Central memory CD4-positive, alpha-beta T cell (primary cell): ENCODE data around the gene INPP4B.

ENCODE experiments used
- DNase-seq: peaks from one replicate; pipeline ENCODE4 v3.0.0; 2022

INPP4B gene

DNA sequence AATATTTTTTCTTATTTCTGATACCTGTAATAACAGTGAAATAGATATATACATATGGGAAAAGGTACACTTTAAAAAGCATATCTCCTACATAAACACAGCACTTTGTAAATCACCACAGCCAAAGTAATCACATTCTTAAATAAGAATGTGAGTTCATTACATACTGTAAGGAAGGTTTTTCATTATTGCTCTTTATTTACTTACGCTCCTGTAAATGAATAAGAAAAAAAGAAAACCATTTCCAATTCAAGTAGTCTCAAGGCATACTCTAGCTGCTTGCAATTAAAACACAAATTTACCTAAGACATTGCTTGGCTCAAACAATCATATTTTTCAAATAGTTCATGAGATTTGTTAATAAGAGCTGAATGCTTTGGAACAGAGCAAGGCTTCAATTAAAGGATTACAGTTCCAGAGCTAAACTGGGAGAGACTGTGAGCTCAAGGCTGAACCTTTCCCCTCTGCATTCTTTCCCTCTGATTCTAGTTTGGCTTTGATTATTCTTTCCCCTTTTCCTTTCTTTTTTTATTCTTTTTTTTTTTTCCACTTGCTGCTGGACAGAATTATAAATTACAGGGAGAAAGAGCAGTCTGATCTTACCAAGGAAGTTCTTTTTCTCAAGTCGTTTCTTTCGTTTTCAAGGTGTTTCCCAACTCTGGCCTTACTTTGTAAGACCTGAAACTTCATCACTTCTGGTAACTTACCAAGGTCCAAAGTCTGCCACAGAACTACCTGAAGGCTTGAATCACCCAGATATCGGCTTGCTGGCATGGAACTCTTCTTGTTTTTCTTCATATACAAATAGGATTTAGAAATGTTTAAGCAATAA lies 278.3 kb downstream of the INPP4B start:
- DNase-seq, result no peak

DNA sequence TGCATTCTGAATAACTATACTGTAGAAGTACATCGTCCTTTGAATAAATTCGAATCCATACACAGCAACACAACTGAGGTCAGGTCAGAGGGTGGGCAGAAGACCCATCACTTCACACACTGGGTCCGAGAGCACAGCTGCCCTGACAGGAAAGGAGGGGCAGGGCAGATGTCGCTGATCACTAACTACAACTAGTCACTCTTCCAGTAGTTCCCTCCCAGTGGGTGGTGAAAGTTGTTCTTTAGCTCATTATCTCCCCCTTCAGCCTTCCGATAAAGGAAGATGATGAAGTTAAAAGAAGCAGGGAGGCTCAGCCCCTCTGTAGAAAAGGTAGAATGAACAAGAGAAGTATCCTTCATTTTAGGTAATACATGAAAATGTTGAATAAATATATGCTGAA lies 278.9 kb downstream of the INPP4B start:
- peak; percentile 68 for DNase-seq

- DNase-seq, result peak; percentile 26
Observed at GRCh38 chr4:142566777-142567176, 279.3 kb downstream of the INPP4B start.

DNA sequence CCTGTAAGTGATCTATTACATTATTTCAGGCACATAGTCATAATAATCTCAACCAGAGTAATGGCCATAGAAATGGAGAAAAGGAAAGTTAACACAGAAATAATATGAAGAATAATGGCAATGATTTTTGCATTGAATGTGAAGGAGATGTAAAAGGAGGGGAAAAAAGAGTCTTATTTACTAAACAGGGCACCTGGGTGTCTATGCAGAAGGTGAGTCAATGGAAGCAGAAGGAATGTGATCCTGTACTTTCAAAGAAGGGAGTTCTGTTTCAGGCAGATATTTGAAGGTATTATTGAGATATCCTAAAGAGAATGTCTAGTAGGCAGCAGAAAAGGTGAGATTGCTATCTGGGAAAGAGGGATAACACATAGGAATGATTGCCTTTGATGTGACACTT lies 279.9 kb downstream of the INPP4B start:
- no peak for DNase-seq

GRCh38 chr4:142565771-142566170 lies 280.3 kb downstream of the INPP4B start:
- peak; percentile 70 for DNase-seq

GRCh38 chr4:142563682-142564291 lies 282.3 kb downstream of the INPP4B start:
- DNase-seq, result no peak

- no peak for DNase-seq
Observed at GRCh38 chr4:142559986-142560385, 286.1 kb downstream of the INPP4B start.

DNA sequence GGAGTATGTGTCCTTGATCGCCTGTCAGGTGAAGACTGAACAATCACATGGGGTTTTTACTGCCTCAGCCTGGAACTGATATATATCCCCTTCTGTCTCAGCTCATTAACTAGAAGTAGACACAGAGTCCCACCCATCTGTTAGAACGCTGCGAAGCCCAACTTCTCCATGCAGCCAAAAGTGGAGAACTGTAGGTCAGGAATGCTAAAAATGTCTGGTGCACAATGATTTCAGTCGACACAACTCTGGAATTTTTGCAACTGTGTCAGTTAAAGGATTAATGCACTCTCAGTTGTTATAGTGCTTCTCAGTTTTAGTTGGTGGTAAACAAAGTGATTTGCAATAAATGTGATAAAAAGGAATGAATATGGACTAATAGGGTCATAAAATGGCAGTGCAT lies 287.2 kb downstream of the INPP4B start:
- DNase-seq, result no peak

DNA sequence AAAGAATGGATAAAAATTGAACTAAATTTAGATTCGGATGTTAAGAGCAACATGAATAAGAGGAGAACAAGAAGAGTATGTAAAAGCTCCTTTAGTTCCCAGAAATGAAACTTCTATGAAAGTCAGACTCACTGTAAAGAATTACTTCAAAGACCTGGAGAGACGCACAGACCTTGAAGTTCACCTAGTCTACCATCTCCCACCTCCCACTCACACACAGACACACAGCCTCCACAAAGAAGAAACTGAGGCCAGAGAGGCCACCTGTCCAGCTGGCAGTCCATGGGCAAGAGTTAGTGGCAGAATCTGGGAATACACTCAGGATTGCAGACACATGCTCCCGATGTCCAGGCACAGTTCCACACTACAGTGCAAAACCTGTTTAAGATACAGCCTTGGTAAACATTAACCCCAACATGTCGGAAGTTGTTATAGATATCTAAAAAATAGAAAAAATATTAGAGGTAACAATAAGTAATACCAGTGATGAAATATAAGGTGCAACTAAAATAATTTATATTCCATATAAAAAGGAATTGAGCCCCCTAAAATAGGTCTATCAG lies 288.8 kb downstream of the INPP4B start:
- DNase-seq, result no peak

- DNase-seq, result no peak
Observed at GRCh38 chr4:142556570-142557238, 289.4 kb downstream of the INPP4B start.

DNA sequence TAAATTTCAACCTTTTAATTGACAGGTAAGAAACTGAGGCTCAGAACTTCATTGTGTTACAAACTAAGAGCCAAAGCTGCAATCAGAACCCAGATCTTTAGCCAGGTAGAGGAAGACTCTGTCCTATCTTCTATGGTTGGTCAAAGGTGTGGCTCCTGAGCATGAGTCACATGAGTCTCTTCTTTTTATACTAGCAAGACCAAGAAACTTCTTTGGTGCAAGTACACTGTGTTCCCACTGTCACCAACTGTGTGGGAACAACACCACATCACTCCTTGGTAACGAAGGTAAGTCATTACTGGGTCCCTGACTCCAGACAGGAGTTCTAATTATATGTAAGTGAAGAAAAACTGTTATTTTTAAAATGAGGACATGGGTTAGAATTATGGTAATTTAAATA lies 290.1 kb downstream of the INPP4B start:
- no peak for DNase-seq

DNA sequence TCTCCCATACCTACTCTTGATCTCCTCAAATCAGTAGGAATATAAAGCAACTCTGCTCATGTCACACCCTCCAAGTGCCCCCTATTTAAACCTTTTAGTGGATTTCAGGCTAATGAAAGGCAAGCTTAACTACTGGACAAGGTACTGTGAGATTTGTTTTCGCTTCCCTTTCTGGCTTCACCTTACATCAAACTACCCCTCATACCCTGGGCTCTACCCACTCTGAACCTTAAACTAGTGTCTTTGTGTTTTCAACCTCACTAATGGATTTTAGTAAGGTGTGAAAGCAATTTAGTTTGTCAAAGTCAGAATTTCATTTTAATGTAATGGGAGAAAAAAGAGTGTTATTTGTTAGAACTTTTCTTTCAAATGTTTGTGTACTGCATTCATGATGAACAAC lies 291.7 kb downstream of the INPP4B start:
- no peak for DNase-seq

DNA sequence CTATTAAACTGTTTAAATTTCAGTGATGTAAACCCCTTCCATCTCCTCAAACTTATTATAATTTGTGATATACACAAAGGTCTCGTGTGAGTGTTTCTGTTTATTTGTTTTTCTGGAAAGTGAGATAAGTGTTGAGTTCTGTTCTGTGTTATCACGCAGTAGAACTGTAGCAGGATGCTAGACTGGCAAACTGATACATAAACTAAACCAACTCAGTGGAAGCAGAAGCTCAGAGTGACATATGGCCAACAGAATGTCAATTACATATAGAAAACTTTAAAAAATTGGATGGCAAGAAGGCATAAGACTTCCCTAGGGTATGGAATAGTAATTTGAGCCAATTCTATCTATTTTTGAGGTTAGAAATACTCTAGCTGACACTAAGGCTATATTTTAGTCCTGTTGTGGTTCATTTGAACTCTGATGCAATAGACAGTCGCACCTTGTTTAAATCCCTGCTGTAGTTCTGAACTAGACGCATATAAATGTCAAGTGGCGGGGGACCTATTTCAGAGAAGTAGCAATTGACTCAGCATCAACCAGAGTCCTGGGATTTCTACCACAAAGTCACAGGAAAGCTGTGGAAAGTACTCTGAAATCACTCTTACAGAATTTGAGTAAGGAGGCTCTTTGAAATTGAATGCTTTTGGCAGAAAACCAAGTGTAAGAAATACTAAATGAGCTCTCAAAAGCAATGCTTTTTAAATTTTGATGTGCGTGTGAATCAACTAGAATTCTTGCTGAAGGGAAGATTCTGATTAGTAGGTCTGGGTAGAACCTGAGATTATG lies 294.4 kb downstream of the INPP4B start:
- no peak for DNase-seq

- DNase-seq, result no peak
Observed at GRCh38 chr4:142550965-142551364, 295.1 kb downstream of the INPP4B start.

DNA sequence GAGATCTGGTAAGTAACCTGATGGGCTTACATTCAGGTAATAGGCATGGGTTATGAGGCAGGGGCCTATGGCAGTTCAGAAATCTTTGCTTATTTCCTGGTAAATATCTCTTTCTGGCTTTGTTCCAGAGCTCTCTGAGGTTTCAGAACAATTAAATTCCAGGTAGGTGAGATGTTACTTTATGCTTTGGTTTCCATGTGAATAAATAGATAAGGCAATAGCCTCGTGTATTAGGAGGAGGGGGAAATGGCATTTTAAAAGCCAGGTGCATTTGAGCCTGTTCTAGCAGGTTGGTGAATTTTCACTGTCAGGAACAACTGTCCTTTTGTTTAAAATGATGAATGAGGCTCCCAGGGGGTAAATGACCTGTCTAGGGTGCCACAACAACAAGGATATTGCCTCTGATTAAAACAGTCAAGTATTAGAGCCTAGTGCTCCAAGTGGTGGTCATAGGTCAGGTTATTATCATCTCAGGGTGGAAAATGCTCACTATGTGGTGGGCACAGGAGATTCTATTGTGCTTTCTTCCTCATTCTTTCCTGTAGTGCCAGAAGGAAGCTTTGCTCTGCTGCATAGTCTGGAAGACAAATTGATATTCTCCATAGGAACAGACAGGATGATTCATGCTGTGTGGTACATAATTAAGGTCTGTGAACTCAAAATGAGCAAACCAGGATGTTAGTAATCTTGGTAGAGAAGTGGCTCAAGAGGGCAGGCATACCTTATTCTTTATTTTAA lies 296.2 kb downstream of the INPP4B start:
- DNase-seq, result no peak

- no peak for DNase-seq
Observed at GRCh38 chr4:142549248-142549647, 296.9 kb downstream of the INPP4B start.

- no peak for DNase-seq
Observed at GRCh38 chr4:142548491-142548890, 297.6 kb downstream of the INPP4B start.

- DNase-seq, result no peak
Observed at GRCh38 chr4:142547974-142548373, 298.1 kb downstream of the INPP4B start.

DNA sequence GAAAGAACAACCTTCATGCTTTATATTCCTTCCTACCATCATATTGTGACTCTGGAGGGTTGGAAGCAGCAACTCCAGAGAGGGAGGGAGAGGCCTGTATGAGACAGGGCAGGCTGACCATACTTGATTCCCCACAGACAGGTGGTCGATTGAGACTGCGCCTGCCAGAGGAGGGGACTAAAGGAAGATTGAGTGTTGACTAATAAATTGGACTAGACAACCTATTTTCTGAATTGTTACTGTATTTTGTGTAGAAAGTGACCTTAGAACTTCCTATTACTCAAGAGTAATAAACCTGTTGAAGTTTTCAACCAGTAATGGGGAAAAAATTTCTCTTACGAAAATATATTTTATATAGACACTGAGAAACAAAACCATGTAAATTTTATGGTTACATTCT lies 301.5 kb downstream of the INPP4B start:
- no peak for DNase-seq

DNA sequence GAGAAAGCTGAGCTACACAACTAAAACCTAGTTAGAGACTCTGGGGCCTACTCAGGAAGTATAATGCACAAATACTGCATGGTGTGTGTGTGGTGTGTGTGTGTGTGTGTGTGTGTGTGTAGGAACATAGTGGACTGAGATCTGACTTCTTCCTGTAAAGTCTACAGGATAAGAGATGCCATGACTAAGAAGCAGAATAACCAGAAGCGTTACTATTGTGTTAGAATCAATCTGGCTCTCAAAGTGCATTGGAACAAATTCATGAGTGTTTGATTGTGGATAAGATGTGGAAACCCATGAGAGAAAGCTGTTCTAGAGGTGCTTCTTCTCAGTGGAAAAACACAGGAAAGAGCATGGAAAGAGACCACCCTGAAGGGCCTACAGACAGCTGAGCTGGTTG lies 302.1 kb downstream of the INPP4B start:
- DNase-seq, result no peak

GRCh38 chr4:142540483-142540804 lies 305.7 kb downstream of the INPP4B start:
- DNase-seq, result no peak

DNA sequence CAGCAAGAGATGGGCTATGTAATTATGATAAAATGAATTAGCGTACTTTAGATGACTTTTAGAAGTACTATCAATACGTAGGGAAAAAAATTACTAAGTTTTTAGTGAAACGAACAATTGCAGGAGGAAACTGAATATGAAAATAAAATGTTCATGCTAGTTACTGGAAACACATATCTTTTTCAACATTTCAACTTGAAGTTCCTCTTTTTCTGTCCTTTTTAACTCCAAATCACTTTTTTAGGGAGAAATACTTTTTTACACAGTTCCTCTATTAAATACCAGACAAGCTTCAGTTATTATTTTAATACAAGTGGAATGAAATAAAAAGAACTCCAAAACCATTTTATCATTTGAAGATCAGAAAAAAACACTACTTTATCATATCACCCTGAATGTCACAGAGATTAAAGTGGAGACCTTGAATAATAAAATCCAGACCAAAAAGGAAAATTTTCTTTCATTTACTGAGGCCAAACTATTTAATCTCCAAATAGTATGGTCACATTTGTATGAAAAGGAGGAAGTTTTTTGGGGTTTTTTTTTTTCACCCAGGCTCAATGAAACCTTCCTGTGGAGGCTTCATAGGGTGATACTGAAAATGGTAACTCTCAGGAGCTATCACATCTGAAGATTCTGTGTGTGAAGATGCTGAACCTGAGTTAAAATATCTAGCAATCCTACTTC lies 306.2 kb downstream of the INPP4B start:
- DNase-seq, result no peak
